AG04449 (cell line): ENCODE results near the gene CACNA2D3.

Experiments
- CTCF ChIA-PET: fragments of 350-600 bp; formaldehyde crosslinking; extraction: SDS; loops from one replicate; lab custom pipeline; 2021; ENCODE audit warnings: antibody characterized with exemption; lab: Yijun Ruan, JAX
- POLR2A ChIA-PET: fragments of 400-600, 350-600 bp; formaldehyde crosslinking; extraction: SDS; loops from one replicate; lab custom pipeline; 2020; ENCODE audit warnings: antibody characterized with exemption, inconsistent platforms; lab: Yijun Ruan, JAX
- DNase-seq: peaks from one replicate; pipeline ENCODE4 v3.0.0-alpha.2; 2010; ENCODE audit warnings: low read depth, low spot score
- H3K4me3 ChIP-seq: 2 replicates; pipeline ENCODE4 v1.5.1; 2011; ENCODE audit warnings: low read depth, mild to moderate bottlenecking, control low read depth, low read length
- TF ChIP-seq, protein P1 (sequence below): IDR thresholded peaks from one replicate; pipeline ENCODE4 v1.5.1; 2011; ENCODE audit warnings: mild to moderate bottlenecking, moderate library complexity, low read length, control low read depth, inconsistent platforms; ENCODE audit not compliant: insufficient read depth; ENCODE audit errors: missing control alignments

CACNA2D3 gene

DNA sequence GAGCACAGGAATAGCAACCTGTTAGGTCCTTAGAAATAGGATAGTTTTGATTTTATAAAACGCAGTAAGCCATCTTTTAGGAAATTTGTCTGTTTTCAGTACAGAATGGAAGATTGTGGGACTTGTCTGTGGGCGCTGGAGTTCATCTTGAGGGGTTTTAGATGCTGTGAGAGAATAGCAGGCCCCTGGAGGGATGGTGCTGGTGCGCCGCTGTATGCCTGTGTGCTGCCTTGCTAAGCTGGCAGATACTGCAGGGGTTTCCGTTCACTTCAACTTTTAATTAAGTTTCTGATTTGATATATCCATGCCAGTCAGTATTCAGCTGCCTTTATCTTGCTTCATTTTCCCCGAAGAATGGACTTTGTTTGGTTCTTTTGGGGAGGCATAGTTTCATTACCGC lies 4.2 kb downstream of the CACNA2D3 start:
- TF ChIP-seq, protein P1, sequence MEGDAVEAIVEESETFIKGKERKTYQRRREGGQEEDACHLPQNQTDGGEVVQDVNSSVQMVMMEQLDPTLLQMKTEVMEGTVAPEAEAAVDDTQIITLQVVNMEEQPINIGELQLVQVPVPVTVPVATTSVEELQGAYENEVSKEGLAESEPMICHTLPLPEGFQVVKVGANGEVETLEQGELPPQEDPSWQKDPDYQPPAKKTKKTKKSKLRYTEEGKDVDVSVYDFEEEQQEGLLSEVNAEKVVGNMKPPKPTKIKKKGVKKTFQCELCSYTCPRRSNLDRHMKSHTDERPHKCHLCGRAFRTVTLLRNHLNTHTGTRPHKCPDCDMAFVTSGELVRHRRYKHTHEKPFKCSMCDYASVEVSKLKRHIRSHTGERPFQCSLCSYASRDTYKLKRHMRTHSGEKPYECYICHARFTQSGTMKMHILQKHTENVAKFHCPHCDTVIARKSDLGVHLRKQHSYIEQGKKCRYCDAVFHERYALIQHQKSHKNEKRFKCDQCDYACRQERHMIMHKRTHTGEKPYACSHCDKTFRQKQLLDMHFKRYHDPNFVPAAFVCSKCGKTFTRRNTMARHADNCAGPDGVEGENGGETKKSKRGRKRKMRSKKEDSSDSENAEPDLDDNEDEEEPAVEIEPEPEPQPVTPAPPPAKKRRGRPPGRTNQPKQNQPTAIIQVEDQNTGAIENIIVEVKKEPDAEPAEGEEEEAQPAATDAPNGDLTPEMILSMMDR: no peak
- no peak overlapping the region for H3K4me3 ChIP-seq
- POLR2A ChIA-PET: no interaction called here
- CTCF ChIA-PET: no interaction called here
- no peak for DNase-seq

DNA sequence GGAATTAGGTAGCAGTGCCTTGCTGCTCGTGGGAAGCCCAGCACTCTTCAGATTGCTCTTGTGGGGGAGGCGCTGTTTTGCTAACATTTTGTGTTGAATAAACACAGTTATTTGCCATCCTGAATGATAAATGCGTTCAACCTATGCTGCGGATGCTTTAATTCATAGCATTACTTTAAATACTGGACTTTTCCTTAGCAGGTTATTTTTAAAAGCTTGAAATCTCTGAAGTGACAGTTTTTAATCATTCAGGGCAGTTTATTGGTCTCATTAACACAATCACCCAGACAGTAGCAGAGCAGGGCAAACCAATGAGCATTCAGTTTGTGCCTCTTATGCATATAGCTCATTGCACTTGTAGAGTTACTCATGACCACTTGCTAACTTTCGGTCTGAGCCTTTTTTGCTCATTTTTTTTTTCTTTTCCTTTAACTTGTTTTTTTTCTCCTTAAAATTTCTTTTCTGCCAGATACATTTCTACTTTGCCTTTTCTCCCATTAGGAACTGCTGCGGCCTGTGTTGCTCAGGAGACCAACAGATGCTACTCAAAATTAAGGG lies 5.2 kb downstream of the CACNA2D3 start:
- TF ChIP-seq, protein P1: no peak
- ChIA-PET CTCF (interaction anchor here (0.5 kb wide), 1 partner anchor 91 kb away, joined by 3 read pairs; no protein-coding TSS in a partner anchor), POLR2A (no interaction called here)
- no peak for DNase-seq
- no peak overlapping the region for H3K4me3 ChIP-seq

DNA sequence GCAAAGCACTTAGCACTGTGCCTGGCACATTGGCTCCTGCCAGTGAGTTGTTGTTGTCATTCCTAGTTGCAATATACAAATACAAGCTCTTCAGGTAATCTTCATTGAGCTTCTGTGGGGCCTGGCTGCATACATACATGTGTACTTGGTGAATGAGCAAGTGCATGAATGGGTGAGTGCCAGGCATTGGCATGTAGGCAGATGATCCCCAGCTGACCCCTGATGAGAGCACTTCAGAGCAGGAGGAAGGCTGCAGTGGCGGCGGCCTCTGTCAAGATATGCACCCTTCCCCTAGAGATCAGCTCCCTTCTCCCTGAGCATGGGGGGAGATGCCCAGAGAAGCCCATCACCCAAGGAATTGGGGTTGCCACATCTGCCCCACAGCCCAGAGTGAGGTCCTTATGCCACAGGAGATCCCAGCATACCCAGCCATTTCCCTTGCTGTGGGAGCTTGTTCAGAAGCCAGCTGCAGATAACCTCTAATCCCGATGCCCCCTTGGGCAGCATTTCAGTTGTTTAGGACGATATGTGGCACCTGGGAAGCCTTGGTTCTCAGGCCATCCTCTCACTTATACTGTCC lies 8.8 kb downstream of the CACNA2D3 start:
- ChIA-PET POLR2A (no interaction called here), CTCF (no interaction called here)
- DNase-seq: no peak
- H3K4me3 ChIP-seq: no peak overlapping the region
- TF ChIP-seq, protein P1: no peak

DNA sequence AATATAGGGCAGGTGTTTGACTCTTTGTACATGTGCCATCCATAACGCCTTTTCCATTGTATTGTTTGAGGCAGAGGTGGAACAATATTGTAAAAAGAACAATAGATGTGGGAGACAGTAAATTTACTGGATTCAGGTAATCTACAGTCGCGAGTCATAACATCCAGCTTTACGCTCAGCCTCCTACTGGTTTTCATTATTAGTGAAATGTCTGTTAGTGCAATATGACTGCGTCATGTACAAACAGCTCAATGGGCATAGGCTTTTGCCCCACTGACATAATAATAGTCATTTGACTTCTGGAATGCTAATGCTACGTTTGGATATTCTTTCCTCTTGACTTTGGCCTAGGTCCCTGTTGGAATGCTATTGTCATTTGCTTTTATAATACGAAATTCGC lies 9.5 kb downstream of the CACNA2D3 start:
- CTCF ChIA-PET: no interaction called here

DNA sequence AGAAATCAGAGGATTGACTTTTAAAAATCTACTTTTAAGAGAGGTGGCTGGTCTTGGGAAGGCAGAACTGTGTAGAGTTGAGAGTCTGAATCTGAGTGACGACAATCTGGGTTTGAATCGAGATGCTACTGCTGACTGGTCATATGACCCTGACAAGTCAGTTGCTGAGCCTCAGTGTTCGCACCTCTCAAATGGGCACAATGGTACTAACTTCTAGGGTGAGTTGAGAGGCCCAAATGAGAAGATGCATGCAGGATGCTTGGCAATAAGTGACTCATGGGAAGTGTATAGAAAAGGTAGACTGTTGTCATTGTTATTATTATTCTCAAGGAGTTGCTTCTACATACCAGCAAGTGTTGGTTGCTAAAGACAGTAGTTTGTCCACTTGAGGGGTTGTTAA lies 10.3 kb downstream of the CACNA2D3 start:
- TF ChIP-seq, protein P1: no peak
- ChIA-PET CTCF (no interaction called here), POLR2A (no interaction called here)

More for the DNA sequence above, 9.5 kb downstream of the CACNA2D3 start:
- TF ChIP-seq, protein P1: no peak
- POLR2A ChIA-PET: no interaction called here
- no peak overlapping the region for H3K4me3 ChIP-seq
- DNase-seq: no peak

DNA sequence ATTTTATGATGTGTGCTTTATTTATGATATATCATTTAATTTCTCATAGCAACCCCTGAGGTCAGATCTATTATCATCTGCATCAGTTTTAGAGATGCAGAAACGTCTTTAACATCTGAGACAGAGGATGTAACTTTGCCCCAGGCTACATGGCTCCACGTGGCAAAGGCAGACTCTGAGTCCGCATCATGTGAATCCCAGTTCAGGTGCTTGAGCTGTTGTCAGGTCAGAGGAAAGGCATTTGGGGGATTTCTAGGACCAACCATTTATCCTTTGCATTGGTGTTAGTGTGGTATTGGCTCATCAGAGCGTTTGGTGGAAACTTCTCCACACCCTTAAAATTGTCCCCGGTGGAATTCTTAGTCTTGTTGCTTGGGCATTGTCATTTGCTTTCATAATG lies 10.8 kb downstream of the CACNA2D3 start:
- DNase-seq: no peak
- TF ChIP-seq, protein P1: no peak
- ChIA-PET CTCF (no interaction called here), POLR2A (no interaction called here)
- no peak overlapping the region for H3K4me3 ChIP-seq

More for the DNA sequence above, 10.3 kb downstream of the CACNA2D3 start:
- DNase-seq: no peak
- H3K4me3 ChIP-seq: no peak overlapping the region
